ENCODE measurements around the gene MCTP1. TPM values are rescaled to one million over a fixed set of nuclear protein-coding genes. Genes with fewer than 3 reads are reported as not detected.
"Not testable (repeated sequence)": the region's sequence is repeated elsewhere in the genome, so short reads cannot be mapped to it uniquely, and the experiment has no call there.

The MCTP1 gene
- total and polyA plus RNA-seq, 2 donors from 2014 or later: 1.4 to 19.3 TPM

DNA sequence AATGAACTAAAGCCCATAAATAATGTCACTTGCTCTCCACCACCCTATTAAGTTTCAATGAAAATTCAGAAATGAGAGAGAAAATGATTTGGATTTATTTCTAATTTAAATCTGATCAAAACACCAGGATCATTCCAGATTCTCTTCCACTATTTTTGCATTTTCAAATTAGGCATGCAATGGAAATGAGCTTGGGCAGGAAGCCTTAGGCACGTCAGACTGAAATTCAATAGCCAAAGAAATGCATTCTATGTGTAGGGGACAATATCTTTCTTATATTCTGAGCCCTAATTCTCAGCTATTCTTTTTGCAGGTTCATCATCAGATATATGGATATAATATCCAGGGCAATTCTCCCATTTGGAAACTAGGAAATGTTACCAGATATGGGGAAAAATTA, 132.8 kb downstream of the MCTP1 start:
- intact Hi-C loops (cut with DNase I): no loop called here
- Histone ChIP-seq H3K9ac (ENCODE audit: low read length in 3 of 3) (no peak overlapping the region), H3K4me1 (ENCODE audit: control insufficient read depth in 2 of 3, insufficient read depth in 2 of 3, low read depth in 1 of 3, low read length in 3 of 3) (no peaks in the 10 kb centered on the region), H3K27me3 (ENCODE audit: control insufficient read depth, insufficient read depth, low read length) (no peaks in the 10 kb centered on the region), H3K4me3 (ENCODE audit: low read length in 3 of 3) (no peak overlapping the region), H3K36me3 (ENCODE audit: control insufficient read depth in 2 of 3, insufficient read depth in 3 of 3, low read length in 3 of 3) (no peaks in the 10 kb centered on the region), H3K9me3 (ENCODE audit: control insufficient read depth in 2 of 3, insufficient read depth in 1 of 3, low read length in 3 of 3) (peaks cover 0 to 4% (median 0%) of the 10 kb centered on the region in 3 donors), H3K27ac (ENCODE audit: low read depth in 2 of 2, low read length in 2 of 2) (no peak overlapping the region)
- peak in 1 of 5 donors; percentile 5 for DNase-seq
- no peak for FAIRE-seq
- TF ChIP-seq, protein P1, sequence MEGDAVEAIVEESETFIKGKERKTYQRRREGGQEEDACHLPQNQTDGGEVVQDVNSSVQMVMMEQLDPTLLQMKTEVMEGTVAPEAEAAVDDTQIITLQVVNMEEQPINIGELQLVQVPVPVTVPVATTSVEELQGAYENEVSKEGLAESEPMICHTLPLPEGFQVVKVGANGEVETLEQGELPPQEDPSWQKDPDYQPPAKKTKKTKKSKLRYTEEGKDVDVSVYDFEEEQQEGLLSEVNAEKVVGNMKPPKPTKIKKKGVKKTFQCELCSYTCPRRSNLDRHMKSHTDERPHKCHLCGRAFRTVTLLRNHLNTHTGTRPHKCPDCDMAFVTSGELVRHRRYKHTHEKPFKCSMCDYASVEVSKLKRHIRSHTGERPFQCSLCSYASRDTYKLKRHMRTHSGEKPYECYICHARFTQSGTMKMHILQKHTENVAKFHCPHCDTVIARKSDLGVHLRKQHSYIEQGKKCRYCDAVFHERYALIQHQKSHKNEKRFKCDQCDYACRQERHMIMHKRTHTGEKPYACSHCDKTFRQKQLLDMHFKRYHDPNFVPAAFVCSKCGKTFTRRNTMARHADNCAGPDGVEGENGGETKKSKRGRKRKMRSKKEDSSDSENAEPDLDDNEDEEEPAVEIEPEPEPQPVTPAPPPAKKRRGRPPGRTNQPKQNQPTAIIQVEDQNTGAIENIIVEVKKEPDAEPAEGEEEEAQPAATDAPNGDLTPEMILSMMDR (IDR thresholded peaks at IDR 0.05; ENCODE audit: borderline replicate concordance, extremely low read depth, insufficient read depth): no peak

DNA sequence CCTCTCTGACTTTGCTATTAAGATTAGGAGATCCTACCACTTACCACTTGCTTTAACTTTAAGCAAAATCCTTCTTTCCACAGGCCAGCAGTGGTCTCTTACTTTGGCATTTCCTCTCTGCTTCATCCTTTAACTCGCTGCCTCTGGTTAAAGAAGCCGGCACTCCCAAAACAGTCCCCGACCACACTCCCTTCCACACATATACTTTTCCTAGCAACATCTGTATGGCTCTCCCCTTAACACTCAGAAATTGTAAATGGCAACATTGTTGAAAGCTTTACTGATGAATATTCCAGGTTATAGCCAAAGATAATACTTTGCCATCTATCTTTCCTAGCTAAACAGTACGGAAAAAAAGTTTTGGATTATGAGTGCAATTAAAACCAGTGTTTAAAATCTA, 133.2 kb downstream of the MCTP1 start:
- DNase-seq (peak in 1 of 5 donors; percentile 13), FAIRE-seq (no peak)
- H3K27ac ChIP-seq (ENCODE audit: low read depth in 2 of 2, low read length in 2 of 2): no peak overlapping the region

DNA sequence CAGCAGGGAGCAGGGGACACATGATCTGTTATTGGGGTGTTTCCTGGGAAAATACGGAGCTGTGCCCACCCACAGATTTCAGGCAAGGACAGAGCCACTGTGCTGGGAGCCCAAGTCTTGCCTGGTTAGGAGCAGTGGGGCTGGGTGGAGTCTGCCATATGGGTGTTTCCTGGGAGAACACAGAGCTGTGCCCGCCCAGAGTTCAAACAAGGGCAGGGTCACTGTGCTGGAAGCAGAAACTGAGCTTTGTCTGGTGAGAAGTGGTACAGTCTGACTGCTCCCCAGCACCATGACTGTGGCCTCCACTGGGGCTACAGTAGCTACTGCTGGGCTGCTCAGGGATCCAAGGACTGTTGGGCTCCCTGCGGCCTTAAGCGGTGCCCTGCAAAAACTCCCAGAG, 135.5 kb downstream of the MCTP1 start:
- Histone ChIP-seq H3K4me3 (ENCODE audit: low read length in 3 of 3) (no peak overlapping the region), H3K27me3 (ENCODE audit: control insufficient read depth, insufficient read depth, low read length) (no peaks in the 10 kb centered on the region), H3K36me3 (ENCODE audit: control insufficient read depth in 2 of 3, insufficient read depth in 3 of 3, low read length in 3 of 3) (no peaks in the 10 kb centered on the region), H3K27ac (ENCODE audit: low read depth in 2 of 2, low read length in 2 of 2) (no peak overlapping the region), H3K9ac (ENCODE audit: low read length in 3 of 3) (no peak overlapping the region), H3K4me1 (ENCODE audit: control insufficient read depth in 2 of 3, insufficient read depth in 2 of 3, low read depth in 1 of 3, low read length in 3 of 3) (no peaks in the 10 kb centered on the region), H3K9me3 (ENCODE audit: control insufficient read depth in 2 of 3, insufficient read depth in 1 of 3, low read length in 3 of 3) (peaks cover 0 to 4% (median 0%) of the 10 kb centered on the region in 3 donors)
- FAIRE-seq (no peak), DNase-seq (no peak)
- intact Hi-C loops (cut with DNase I): no loop called here
- TF ChIP-seq, protein P1 (IDR thresholded peaks at IDR 0.05; ENCODE audit: borderline replicate concordance, extremely low read depth, insufficient read depth): no peak

More for the DNA sequence above, 133.2 kb downstream of the MCTP1 start:
- Histone ChIP-seq H3K4me3 (ENCODE audit: low read length in 3 of 3) (no peak overlapping the region), H3K9me3 (ENCODE audit: control insufficient read depth in 2 of 3, insufficient read depth in 1 of 3, low read length in 3 of 3) (peaks cover 0 to 4% (median 0%) of the 10 kb centered on the region in 3 donors), H3K27me3 (ENCODE audit: control insufficient read depth, insufficient read depth, low read length) (no peaks in the 10 kb centered on the region), H3K9ac (ENCODE audit: low read length in 3 of 3) (no peak overlapping the region), H3K36me3 (ENCODE audit: control insufficient read depth in 2 of 3, insufficient read depth in 3 of 3, low read length in 3 of 3) (no peaks in the 10 kb centered on the region), H3K4me1 (ENCODE audit: control insufficient read depth in 2 of 3, insufficient read depth in 2 of 3, low read depth in 1 of 3, low read length in 3 of 3) (no peaks in the 10 kb centered on the region)
- TF ChIP-seq, protein P1 (IDR thresholded peaks at IDR 0.05; ENCODE audit: borderline replicate concordance, extremely low read depth, insufficient read depth): no peak
- intact Hi-C loops (cut with DNase I): no loop called here

DNA sequence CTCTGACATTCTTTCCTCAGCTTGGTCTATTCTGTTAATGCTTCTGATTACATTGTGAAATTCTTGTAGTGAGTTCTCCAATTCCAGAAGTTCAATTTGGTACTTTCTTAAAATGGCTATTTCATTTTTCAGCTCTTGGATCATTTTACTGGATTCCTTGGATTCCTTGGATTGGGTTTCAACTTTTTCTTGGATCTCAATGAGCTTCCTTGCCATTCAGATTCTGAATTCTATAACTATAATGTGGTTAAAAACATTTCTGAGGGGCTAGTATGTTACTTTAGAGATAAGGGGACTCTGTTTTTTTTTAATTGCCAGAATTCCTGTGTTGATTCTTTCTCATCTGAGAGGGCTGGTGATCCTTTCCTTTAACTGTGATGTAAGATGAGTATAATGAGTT, 136.4 kb downstream of the MCTP1 start:
- Histone ChIP-seq H3K9me3 (ENCODE audit: control insufficient read depth in 2 of 3, insufficient read depth in 1 of 3, low read length in 3 of 3) (peaks cover 0 to 4% (median 0%) of the 10 kb centered on the region in 3 donors), H3K27me3 (ENCODE audit: control insufficient read depth, insufficient read depth, low read length) (no peaks in the 10 kb centered on the region), H3K9ac (ENCODE audit: low read length in 3 of 3) (no peak overlapping the region), H3K36me3 (ENCODE audit: control insufficient read depth in 2 of 3, insufficient read depth in 3 of 3, low read length in 3 of 3) (no peaks in the 10 kb centered on the region), H3K4me3 (ENCODE audit: low read length in 3 of 3) (no peak overlapping the region), H3K4me1 (ENCODE audit: control insufficient read depth in 2 of 3, insufficient read depth in 2 of 3, low read depth in 1 of 3, low read length in 3 of 3) (no peaks in the 10 kb centered on the region), H3K27ac (ENCODE audit: low read depth in 2 of 2, low read length in 2 of 2) (no peak overlapping the region)
- TF ChIP-seq, protein P1 (IDR thresholded peaks at IDR 0.05; ENCODE audit: borderline replicate concordance, extremely low read depth, insufficient read depth): no peak
- intact Hi-C loops (cut with DNase I): no loop called here
- no peak for DNase-seq
- FAIRE-seq: no peak

DNA sequence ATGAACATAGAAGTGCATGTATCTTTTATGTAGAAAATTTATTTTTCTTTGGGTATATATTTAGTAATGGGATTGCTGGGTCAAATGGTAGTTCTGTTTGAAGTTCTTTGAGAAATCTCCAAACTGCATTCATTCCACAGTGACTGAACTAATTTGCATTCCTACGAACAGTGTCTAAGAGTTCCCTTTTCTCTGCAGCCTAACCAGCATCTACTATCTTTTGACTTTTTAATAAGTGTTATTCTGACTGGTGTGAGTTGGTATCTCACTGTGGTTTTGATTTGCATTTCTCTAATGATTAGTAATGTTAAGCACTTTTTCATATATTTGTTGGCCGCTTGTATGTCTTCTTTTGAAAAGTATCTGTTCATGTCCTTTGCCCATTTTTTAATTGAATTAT, 141.0 kb downstream of the MCTP1 start:
- H3K4me1 ChIP-seq (ENCODE audit: control insufficient read depth in 2 of 3, insufficient read depth in 2 of 3, low read depth in 1 of 3, low read length in 3 of 3); H3K36me3 ChIP-seq (ENCODE audit: control insufficient read depth in 2 of 3, insufficient read depth in 3 of 3, low read length in 3 of 3); DNase-seq; H3K27me3 ChIP-seq (ENCODE audit: control insufficient read depth, insufficient read depth, low read length); H3K9me3 ChIP-seq (ENCODE audit: control insufficient read depth in 2 of 3, insufficient read depth in 1 of 3, low read length in 3 of 3); H3K4me3 ChIP-seq (ENCODE audit: low read length in 3 of 3); intact Hi-C loops (cut with DNase I); H3K9ac ChIP-seq (ENCODE audit: low read length in 3 of 3); H3K27ac ChIP-seq (ENCODE audit: low read depth in 2 of 2, low read length in 2 of 2); FAIRE-seq: not testable (repeated sequence)

All from kidney (tissue), 14 donors.